DMS79 treated with DMSO at 0.1 percent for 48 hours (cell line): Measurements from ENCODE around the gene MYO18A.
"Not testable (repeated sequence)": the region's sequence is repeated elsewhere in the genome, so short reads cannot be mapped to it uniquely, and the experiment has no call there.

ENCODE experiments used
- DNase-seq: peaks from one replicate; lab custom pipeline; 2025; lab: John Stamatoyannopoulos, UW

MYO18A gene

GRCh38 chr17:29180034-29180787, at the start of gene MYO18A:
Gene MYO18A, minus strand, starts transcription at chr17:29180398. Its CDS starts 13,458 bp downstream, at chr17:29166940.
- peak; percentile 72 for DNase-seq

GRCh38 chr17:29225396-29225795, 45.2 kb upstream of the MYO18A start:
- DNase-seq: no peak

DNA sequence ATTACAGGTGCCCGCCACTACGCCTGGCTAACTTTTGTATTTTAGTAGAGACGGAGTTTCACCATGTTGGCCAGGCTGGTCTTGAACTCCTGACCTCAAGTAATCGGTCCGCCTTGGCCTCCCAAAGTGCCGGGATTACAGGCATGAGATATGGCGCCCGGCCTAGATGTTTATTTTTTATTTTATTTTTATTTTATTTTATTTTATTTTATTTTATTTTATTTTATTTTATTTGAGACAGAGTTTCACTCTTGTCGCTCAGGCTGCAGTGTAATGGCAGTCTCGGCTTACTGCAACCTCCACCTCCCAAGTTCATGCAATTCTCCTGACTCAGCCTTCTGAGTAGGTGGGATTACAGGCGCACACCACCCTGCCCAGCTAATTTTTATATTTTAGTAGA, 41.1 kb upstream of the MYO18A start:
- DNase-seq: not testable (repeated sequence)

DNA sequence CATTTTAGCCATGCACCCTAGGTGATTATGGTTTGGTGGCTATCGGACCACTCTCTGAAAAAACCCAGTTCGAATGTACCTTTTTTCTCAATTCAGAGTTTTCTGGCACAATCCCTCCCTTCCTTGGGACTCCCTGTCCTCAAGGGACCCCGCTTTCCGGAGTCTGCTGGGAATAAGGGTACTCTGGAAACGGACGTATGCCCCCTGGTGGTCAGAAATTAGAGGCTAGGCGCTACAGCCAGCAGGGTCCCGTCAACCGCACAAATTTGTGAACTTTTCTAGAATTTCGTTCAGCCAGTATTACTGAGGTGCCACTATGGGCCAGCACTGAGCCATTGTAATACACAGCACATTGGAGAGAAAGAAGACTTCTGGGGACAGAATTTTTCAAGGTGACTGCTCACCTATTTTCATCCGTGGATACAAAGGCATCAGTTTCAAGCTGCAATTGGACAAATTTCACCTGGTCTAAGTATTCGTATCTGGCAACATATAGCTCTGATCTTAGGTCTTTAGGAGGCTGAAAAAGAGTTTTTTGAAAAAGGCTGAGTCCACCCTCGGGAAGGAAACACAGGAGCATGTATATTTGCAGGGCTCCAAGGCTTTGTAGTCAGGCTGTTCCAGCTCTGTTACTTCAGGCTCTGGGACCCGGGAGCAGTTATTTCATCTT, 39.3 kb upstream of the MYO18A start:
- peak; percentile 59 for DNase-seq

DNA sequence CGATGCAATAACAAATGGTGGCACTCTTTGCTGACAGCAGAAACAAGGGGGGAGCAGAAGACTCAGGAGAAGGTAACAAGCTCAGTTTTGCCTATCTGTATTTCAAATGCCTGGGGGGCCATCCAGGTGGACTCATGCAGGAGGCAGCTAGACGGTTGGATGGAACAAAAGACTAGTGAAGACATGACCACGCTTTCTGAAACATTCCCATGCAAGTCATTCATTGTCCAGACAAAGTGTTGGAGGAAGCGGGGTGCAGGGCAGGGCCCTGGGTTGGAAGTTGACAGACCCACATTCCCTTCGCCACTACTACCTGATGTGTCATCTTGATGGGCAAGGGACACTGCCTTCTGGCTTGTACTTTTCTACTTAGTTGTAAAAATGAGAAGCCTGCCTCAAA, 36.7 kb upstream of the MYO18A start:
- no peak for DNase-seq

- no peak for DNase-seq
Observed at GRCh38 chr17:29216181-29216580, 36.0 kb upstream of the MYO18A start.

DNA sequence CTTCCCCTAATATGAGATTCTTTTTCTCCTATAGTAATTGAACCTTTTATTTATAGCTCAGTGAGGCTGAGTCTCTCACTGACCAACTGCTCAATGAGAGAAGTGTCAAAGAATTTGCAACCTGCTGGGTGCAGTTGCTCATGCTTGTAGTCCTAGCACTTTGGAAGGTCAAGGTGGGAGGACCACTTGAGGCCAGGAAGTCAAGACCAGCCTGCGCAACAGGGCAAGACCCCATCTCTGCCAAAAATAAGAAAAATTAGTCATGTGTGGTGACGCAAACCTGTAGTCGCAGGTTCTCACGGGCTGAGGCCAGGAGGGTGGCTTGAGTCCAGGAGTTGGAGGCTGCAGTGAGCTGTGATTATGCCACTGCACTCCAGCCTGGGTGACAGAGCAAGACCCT, 35.5 kb upstream of the MYO18A start:
- no peak for DNase-seq

GRCh38 chr17:29215174-29215573, 35.0 kb upstream of the MYO18A start:
- DNase-seq: no peak

DNA sequence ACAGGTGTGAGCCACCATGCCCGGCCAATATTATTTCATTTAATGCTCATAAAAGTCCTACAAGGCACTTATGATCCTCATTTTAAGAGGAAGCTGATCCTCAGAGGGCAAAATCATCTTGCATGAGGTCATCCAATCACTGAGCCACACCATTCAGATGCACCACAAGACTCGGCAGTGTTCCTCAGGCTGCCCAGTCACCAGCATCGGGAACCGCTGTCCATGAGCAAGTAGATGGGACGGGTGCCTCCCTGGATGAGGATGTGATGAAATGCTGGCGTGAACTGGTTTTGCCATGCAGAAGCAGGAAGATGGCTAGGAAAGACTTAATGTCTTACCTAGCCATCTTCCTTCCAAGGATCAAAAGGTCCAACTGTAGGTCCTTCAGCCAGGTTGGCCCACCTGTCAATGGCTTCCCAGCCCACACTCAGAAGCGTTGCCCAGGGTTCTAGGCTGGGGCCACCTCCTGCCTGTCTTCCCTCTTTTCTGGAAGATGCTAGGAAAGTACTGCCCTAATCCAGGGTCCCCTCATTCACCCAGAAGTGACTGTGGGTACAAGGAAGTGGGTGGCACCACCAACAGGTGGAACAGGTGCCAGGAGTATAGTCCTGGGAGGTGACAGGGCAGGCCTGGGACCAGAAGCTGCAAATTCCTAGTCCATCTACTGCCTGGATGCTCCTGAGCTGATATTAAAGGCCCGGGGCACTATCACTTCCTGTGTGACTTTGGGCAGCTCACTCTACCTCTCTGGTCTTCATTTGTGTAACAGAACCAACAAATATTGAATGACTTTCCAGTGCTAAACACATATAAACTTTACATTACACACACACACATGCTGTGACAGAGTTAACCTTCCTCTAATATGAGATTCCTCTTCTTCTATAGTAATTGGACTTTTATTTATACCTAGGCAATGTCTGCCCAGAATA, 34.3 kb upstream of the MYO18A start:
- DNase-seq: no peak

GRCh38 chr17:29212681-29213121, 32.5 kb upstream of the MYO18A start:
- DNase-seq: no peak

DNA sequence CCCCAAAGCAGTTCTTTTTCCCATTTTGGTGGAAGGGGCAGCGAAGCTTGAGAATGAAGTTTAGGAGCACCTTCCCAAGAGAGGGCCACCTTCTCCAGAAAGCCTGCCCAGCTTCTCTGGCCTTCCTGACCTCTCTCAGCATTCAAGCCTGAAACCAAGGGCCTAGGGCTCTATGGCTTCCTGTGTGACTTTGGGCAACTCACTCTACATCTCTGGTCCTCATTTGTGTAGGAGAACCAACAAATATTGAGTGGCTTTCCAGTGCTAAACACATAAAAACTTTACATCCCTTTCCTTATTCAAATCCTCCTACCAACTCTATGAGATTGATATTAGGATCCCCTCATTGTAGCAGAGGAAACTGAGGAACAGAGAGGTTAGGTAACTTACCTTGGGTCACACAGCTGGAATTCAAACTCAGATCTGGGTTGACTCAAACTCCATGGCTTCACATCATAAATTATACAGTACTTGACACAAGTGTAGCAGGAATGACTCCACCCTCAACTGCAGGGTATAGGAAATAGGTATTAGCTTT, 32.0 kb upstream of the MYO18A start:
- no peak for DNase-seq

DNA sequence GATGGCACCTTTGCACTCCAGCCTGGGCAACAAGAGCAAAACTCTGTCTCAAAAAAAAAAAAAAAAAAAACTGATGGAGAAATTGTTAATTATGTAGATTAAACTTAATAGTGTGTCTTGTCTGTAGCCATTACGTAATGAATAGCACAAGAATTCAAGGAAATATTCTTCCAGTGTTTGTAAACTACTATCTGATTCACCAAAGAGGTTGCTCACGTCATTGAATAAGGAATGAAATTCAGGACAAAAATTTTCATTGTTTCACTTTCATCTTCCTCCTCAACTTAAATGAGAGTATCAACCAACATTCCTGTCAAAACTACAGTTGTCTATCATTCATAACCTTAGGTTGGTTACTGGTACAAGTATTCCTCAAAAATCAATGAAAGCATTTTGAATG, 30.7 kb upstream of the MYO18A start:
- no peak for DNase-seq

- DNase-seq: no peak
Observed at GRCh38 chr17:29209073-29209472, 28.9 kb upstream of the MYO18A start.

DNA sequence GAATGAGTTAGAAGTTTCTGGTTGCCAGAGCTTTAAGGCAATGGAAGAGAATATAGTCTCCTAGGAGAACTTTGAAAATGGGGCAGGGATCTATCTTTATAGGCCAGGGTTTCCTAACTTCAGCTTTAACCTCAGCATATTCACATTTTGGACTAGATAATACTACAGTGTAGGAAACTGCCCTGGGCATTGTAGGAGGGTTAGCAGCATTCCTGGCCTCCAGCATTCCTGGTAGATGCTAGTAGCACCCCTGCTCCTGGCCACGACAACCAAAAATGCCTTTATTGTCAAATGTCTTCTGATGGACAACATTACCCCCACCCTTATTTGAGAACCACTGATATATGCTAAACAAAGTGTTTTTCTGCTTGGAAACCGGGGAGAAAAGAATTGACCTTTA, 27.8 kb upstream of the MYO18A start:
- no peak for DNase-seq

- DNase-seq: no peak
Observed at GRCh38 chr17:29205047-29205446, 24.8 kb upstream of the MYO18A start.

GRCh38 chr17:29204068-29204804, 24.0 kb upstream of the MYO18A start:
- DNase-seq: not testable (repeated sequence)

DNA sequence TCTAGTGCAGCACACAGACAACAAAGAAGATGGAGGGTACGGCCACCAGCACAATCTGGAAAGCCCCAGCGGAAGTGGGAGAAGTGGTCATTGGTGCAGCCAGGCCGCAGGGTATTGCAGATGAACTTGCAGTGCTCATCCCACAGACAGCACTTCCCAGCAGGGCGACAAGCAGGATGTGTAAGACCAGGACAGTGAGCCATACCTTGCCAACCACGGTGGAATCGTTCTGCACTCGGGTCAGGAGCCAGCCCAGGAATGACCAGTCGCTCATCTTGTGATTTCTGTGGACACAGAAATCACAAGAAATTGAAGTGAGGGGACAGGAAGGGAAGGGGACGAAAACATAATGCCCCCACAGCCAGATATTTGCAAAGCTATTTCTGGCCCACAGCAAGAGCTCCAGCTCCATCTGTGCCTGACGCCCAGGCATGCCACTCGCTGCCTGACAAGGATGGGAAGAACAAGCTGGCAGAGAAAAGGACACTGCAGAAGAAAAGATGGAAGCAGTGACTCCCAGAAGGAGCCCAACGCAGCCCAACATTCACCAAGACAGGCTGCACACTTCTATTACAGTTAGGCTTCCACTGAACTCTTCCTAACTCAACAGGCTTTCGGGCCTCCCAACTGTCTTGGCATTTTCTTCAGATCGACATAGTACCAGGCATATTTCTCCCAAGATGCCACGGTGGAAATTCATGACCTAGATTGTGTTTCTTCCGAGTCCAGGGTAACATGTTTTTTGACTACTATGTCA, 17.5 kb upstream of the MYO18A start:
- DNase-seq: no peak

- no peak for DNase-seq
Observed at GRCh38 chr17:29196769-29197515, 16.7 kb upstream of the MYO18A start.

- no peak for DNase-seq
Observed at GRCh38 chr17:29195465-29196081, 15.4 kb upstream of the MYO18A start.

GRCh38 chr17:29194669-29195068, 14.5 kb upstream of the MYO18A start:
- no peak for DNase-seq
